GM19043 (cell line): ENCODE measurements around the gene MGAT4B.

Experiments used
- ATAC-seq: cut with Tn5 transposase; IDR thresholded peaks from one replicate; pipeline ENCODE4 v1.9.1; 2021; ENCODE audit warnings: low read depth; ENCODE audit not compliant: unreplicated experiment

Gene MGAT4B

GRCh38 chr5:179749857-179750508, 56.7 kb downstream of the MGAT4B start:
- no peak for ATAC-seq

GRCh38 chr5:179747811-179748210, 58.9 kb downstream of the MGAT4B start:
- no peak for ATAC-seq
